Measurements from ENCODE around the gene CRPPA.

The CRPPA gene

GRCh38 chr7:16428182-16428581, 6.8 kb upstream of the CRPPA start:
- in situ Hi-C loops (cut with MboI; ENCODE audit: low sequenced_read_pairs): no loop called here

DNA sequence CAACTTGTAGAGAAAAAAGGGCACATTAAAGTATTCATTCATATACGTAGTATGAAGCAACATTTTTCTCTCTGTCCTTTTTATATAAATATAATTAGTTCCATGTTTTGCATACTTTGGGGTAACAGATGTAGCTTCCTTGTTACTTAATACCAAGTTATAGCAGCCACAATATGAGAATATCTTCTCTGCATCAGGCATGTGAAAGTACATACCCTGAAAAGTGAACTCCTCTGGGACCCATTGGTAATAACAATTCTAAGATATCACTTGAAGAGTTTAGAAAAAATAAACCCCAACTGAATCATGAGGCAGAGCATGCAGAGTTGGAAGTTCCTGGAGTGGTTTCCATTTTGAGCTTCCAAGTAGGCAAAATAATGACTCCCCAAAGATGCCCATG, 2.4 kb upstream of the CRPPA start:
- in situ Hi-C loops (cut with MboI; ENCODE audit: low sequenced_read_pairs): no loop called here

DNA sequence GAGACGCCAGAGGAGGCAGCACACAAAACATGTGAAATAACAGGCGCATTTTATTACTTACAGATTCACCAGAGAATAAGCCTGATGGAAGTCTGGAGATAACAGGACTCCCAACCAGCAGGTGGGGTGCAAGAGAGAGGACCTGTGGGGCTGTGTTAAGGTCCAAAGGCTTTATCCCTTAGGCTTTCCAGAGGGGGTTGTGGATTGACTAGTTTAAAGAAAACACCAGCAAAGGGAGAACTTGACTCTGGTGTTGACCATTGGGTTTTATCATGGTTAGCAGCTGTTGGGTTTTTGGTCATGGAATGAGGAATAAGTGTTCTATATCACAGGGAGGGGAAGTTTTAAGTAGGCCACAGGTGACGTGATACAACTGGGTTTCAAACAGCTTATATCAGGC, 1.6 kb upstream of the CRPPA start:
- in situ Hi-C loops (cut with MboI; ENCODE audit: low sequenced_read_pairs): no loop called here

GRCh38 chr7:16422103-16422435, 731 bp upstream of the CRPPA start:
- in situ Hi-C loops (cut with MboI; ENCODE audit: low sequenced_read_pairs): no loop called here

DNA sequence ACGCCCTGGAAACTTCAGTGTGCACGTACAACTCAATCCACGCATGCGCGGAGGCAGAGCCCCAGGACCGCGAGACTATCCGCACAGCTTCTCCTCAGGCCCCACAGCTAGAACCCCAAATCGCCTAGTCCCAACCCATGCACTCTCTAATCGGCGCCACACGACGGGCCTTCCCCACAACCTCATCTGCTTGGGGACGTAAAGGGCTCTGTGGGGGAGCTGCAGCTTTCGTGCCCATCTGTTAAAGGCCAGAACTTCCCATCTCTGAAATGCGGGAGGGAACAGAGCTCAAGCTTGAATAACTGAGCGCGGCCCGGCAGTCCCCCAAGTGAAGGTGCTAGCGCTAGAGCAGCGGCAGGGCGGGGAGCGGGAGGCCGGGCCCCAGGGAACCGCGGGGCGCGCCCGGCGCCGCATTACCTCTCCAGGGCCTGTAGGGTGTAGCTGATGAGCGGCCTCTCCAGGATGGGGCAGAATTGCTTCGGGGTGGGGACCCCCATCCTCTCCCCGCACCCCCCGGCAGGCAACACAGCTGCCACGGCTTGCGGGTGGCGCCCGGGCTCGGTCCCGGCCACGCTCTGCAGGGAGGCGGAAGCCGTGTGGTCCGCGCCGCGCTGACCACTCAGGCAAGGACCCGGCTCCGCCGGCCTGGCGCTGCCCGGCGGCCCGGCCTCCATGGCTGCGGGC, 547 bp downstream of the CRPPA start:
- in situ Hi-C loops (cut with MboI; ENCODE audit: low sequenced_read_pairs): no loop called here

DNA sequence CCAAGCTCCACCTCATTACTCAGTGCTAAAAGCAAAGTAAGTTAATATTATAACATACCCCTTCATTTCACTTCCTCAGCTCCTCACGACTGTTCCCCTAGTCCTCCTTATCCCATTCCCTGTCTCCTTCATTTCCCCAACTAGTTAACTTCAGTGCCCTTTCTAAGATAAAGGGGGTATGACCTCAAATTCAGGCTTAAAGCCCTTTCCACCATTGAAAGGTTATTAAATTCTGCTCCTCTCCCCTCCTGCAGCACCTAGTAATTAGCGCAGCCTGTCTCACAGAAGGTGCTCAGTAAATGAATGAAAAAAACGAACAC, 1.0 kb downstream of the CRPPA start:
- in situ Hi-C loops (cut with MboI; ENCODE audit: low sequenced_read_pairs): no loop called here

DNA sequence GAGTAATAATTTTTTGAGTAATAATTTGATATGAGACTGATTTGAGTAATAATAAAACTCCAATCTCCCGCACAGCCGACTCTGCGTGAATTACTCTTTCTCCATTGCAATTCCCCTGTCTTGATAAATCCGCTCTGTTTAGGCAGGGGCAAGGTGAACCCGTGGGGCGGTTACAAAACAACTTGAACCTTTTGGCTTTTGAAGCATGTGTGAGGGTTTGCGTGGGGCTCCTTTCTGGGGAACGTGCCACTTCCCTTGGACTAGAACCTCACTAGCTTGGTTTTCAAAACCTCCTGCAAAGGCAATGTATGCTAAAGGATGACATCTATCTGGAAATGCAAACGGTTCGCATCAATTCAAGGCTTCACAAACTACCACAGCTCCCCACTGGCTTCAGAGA, 1.5 kb downstream of the CRPPA start:
- in situ Hi-C loops (cut with MboI; ENCODE audit: low sequenced_read_pairs): no loop called here

GRCh38 chr7:16419126-16419525, 2.2 kb downstream of the CRPPA start:
- in situ Hi-C loops (cut with MboI; ENCODE audit: low sequenced_read_pairs): no loop called here

- in situ Hi-C loops (cut with MboI; ENCODE audit: low sequenced_read_pairs): no loop called here
Measured at GRCh38 chr7:16417906-16418305, 3.4 kb downstream of the CRPPA start.

DNA sequence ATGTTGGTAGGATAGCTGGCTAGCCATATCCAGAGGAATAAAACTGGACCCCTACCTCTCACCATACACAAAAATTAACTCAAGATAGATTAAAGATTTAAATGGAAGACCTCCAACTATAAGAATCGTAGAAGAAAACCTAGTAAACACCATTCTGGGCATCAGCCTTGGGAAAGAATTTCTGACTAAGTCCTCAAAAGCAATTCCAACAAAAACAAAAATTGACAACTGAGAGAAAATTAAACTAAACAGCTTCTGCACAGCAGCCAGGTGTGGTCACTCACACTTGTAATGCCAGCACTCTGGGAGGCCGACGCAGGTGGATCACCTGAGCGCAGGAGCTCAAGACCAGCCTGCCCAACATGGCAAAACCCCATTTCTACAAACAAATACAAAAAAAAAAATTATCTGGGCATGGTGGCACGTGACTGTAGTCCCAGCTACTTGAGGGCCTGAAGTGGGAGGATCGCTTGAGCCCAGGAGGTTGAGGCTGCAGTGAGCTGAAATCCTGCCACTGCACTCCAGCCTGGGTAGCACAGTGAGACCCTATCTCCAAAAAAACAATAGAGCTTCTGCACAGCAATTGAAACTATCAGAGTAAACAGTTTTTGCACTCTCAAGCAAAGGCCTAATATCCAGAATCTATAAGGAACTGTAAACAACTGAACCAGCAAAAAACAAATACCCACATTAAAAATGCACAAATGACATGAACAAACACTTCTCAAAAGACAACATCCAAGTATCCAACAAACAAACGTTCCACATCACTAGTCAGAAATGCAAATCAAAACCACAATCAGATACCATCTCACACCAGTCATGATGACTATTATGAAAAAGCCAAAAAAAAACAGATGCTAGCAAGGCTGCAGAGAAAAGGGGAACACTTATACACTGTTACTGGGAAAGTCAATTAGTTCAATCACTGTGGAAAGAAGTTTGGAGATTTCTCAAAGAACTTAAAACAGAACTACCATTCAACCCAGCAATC, 4.8 kb downstream of the CRPPA start:
- in situ Hi-C loops (cut with MboI; ENCODE audit: low sequenced_read_pairs): no loop called here

DNA sequence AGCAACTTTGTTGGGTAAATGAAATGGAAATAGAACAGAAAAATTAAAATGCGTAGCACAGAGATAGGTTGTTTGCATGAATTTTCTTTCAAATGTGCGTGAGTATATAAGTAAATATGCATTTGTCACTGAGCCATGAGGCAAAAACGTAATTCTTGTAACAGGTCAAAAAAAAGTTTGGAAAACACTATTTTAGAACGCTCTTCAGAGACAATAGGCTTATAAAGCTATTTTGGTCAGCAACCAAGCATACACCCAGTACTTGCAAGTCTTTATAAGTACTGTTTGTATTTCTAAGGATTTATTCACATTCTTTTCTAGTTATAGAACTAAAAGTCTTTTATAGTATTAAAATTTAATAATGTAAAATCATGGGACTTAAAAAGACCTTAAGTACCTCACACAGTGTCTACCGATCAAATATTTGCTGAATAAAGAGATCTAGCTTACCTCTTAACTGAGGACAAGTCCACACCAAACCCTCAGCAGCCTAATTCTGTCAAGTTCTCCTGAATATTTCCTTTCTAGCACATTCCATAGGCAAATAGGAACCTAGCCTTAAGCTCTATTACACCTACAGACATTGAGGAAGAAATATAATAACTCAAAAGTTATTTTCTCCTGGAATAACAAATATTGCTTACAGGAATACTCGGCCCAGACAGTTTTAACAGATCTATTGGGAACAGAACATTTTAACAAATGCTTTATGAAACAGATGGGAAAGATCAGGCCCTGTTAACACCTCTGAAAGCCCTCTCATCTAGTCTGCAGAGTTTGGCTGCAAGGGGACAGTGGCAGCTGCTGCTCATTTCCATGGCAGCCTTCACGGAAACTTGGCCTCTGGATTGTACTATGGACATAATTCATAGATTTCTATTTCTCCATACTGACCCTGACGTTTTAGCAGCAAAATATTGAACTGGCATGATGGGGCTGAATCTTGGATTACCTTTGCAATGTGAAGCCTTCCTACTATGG, 8.8 kb downstream of the CRPPA start:
- in situ Hi-C loops (cut with MboI; ENCODE audit: low sequenced_read_pairs): no loop called here

GRCh38 chr7:16411391-16411790, 9.9 kb downstream of the CRPPA start:
- in situ Hi-C loops (cut with MboI; ENCODE audit: low sequenced_read_pairs): no loop called here

DNA sequence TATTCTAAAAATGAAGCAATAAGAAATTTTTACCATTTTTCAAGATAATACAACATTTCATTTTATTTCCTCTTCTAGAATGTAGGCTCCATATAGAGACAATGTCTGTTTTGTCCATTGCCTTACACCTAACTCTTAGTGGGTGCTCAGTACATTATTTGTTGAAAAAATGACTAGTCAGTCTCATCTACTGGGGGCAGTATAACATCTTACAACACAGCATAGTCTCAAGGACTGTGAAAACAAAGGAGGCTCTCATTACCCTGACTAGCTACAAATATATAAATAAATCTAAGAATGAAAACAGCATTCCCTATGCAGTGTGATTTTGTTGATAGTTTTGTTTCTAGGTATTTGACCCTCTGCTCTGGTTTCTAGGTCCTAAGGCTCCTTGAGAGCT, 11.6 kb downstream of the CRPPA start:
- in situ Hi-C loops (cut with MboI; ENCODE audit: low sequenced_read_pairs): no loop called here

DNA sequence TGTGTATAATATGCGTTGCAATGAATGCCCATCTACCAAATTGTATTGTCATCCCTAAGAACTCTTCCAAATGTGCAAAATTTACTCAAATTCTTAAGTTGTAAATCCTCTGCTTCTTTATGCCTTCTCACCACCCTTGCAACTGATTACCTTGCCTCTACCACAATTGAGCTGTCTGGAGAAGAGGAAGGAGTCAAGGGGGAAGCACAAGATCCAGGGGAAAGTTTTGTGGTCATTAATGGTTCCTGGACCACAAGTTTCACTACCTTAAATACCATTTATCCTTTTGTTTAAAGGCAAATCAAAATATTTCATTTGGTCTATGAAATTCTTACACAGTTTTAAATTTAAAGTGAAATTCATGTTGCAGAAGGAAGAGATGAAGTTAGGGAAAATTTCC, 16.7 kb downstream of the CRPPA start:
- in situ Hi-C loops (cut with MboI; ENCODE audit: low sequenced_read_pairs): no loop called here

DNA sequence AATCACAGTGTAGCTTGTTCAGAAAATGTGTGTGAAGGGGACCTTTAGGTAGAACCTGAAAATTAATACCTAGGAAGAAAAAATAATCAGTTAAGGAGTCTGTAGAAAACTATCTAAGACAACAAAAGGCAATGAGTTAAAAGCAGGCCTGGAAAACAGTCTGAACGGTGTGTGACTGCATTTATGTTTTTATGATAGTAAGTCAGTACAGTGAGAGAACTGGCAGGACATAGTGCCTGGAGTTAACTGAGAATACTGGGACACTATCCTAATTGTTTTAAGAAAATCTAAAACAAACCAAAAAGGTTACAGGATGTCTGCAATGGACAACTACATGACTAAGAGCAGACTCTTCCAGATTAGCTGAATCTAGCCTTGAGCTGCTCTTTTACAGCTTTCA, 17.9 kb downstream of the CRPPA start:
- in situ Hi-C loops (cut with MboI; ENCODE audit: low sequenced_read_pairs): no loop called here

- in situ Hi-C loops (cut with MboI; ENCODE audit: low sequenced_read_pairs): no loop called here
Measured at GRCh38 chr7:16402940-16403339, 18.4 kb downstream of the CRPPA start.

GRCh38 chr7:16402091-16402490, 19.2 kb downstream of the CRPPA start:
- in situ Hi-C loops (cut with MboI; ENCODE audit: low sequenced_read_pairs): no loop called here

- in situ Hi-C loops (cut with MboI; ENCODE audit: low sequenced_read_pairs): no loop called here
Measured at GRCh38 chr7:16400893-16401275, 20.5 kb downstream of the CRPPA start.

GRCh38 chr7:16399916-16400892, 21.1 kb downstream of the CRPPA start:
- in situ Hi-C loops (cut with MboI; ENCODE audit: low sequenced_read_pairs): no loop called here

GRCh38 chr7:16399265-16399831, 22.0 kb downstream of the CRPPA start:
- in situ Hi-C loops (cut with MboI; ENCODE audit: low sequenced_read_pairs): no loop called here
